ENCODE data around the gene C2orf49. TPM values are rescaled to one million over a fixed set of nuclear protein-coding genes. Genes with fewer than 3 reads are reported as not detected.

The C2orf49 gene
- total RNA-seq, 1 experiment from 2014 or later = 17.2 TPM

GRCh38 chr2:105336786-105337121 is 586 bp upstream of the C2orf49 start:
- RAD21 ChIA-PET (ENCODE audit: low non-redundant PET in 1 of 2, low total read pairs in 2 of 2, uncharacterized antibody in 2 of 2, unreplicated experiment in 2 of 2) = no interaction called here

DNA sequence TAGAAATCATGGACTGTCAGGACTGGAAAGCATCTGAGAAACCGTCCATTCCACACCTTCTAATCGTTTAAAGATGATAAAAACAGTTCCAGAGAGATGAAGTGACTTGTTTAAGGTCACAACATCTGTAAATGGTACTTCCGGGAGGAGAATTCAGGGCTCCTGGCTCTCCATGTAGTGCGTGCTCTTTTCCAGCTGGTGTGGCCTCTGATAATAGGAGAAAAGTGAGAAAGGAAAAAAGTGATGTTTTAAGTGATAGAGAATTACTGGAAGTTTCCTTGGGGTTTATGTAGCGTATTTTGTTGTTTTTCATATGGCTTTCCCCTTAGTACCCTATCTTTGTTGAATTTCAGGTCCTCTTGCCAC is 663 bp downstream of the C2orf49 start:
- BruUV-seq (replicated peaks) = no TSS peak
- no peak overlapping the region for H2AFZ ChIP-seq (ENCODE audit: low read depth, low read length, poor library complexity, severe bottlenecking)

More at GRCh38 chr2:105336786-105337121, 586 bp upstream of the C2orf49 start:
- no peaks in the 10 kb centered on the region for H3K9me2 ChIP-seq (ENCODE audit: insufficient read depth)
- peak overlapping the region; percentile 89 to 93 for H3K4me3 ChIP-seq (replicated peaks in 1 of 2; ENCODE audit: low read depth in 1 of 2, low read length in 2 of 2)
- peaks cover 7 to 17% of the 10 kb centered on the region in 2 experiments for H3K4me1 ChIP-seq (ENCODE audit: control insufficient read depth in 1 of 2, insufficient read depth in 2 of 2, low read length in 2 of 2)
- peaks cover 61% of the 10 kb centered on the region for H3K79me2 ChIP-seq (ENCODE audit: insufficient read depth, low read length)
- TSS peak; percentile 89 for BruUV-seq (replicated peaks)
- no peak for TF ChIP-seq SRF (IDR thresholded peaks at IDR 0.05; ENCODE audit: low read depth)
- TF ChIP-seq POLR2A (IDR thresholded peaks at IDR 0.05; ENCODE audit: borderline replicate concordance, extremely low read depth, insufficient read depth, insufficient read length) = no peak
- no peak for TF ChIP-seq ZNF274 (IDR thresholded peaks at IDR 0.05; ENCODE audit: low read depth, low read length)
- no peak overlapping the region for H2AFZ ChIP-seq (ENCODE audit: low read depth, low read length, poor library complexity, severe bottlenecking)
- no peak for DNase-seq (ENCODE audit: low read depth, low spot score)
- ChIA-PET CTCF (no interaction called here), POLR2A (no interaction called here)
- H3K27ac ChIP-seq (ENCODE audit: low read depth, low read length) = peak overlapping the region; percentile 91
- H3K9me3 ChIP-seq (ENCODE audit: control insufficient read depth in 1 of 2, insufficient read depth in 1 of 2, low read depth in 1 of 2, low read length in 2 of 2) = no peaks in the 10 kb centered on the region
- peaks cover 15 to 19% of the 10 kb centered on the region in 2 experiments; a peak in 3 of 4 replicates for H3K36me3 ChIP-seq (ENCODE audit: control insufficient read depth in 1 of 2, insufficient read depth in 2 of 2, low read length in 2 of 2)
- H3K9ac ChIP-seq (ENCODE audit: low read length) = peak overlapping the region; percentile 92
- ATAC-seq = no peak
- no peaks in the 10 kb centered on the region for H4K20me1 ChIP-seq (ENCODE audit: insufficient read depth)
- no peaks in the 10 kb centered on the region for H3K27me3 ChIP-seq (ENCODE audit: insufficient read depth, low read length)
- intact Hi-C loops (cut with micrococcal nuclease) = loop anchor here (5.0 kb wide), 1 partner anchor 66 kb away; no protein-coding TSS in a partner anchor
- H3K4me2 ChIP-seq (ENCODE audit: low read length) = peak overlapping the region; percentile 85

More for the DNA sequence above, 663 bp downstream of the C2orf49 start:
- peaks cover 7 to 17% of the 10 kb centered on the region in 2 experiments for H3K4me1 ChIP-seq (ENCODE audit: control insufficient read depth in 1 of 2, insufficient read depth in 2 of 2, low read length in 2 of 2)
- no peaks in the 10 kb centered on the region for H3K27me3 ChIP-seq (ENCODE audit: insufficient read depth, low read length)
- peak overlapping the region; percentile 85 for H3K4me2 ChIP-seq (ENCODE audit: low read length)
- ChIA-PET CTCF (no interaction called here), POLR2A (no interaction called here), RAD21 (ENCODE audit: low non-redundant PET in 1 of 2, low total read pairs in 2 of 2, uncharacterized antibody in 2 of 2, unreplicated experiment in 2 of 2) (no interaction called here)
- no peaks in the 10 kb centered on the region for H3K9me2 ChIP-seq (ENCODE audit: insufficient read depth)
- no peaks in the 10 kb centered on the region for H3K9me3 ChIP-seq (ENCODE audit: control insufficient read depth in 1 of 2, insufficient read depth in 1 of 2, low read depth in 1 of 2, low read length in 2 of 2)
- peaks cover 67% of the 10 kb centered on the region for H3K79me2 ChIP-seq (ENCODE audit: insufficient read depth, low read length)
- peak overlapping the region; percentile 92 for H3K9ac ChIP-seq (ENCODE audit: low read length)
- peaks cover 20 to 27% of the 10 kb centered on the region in 2 experiments; a peak in 3 of 4 replicates for H3K36me3 ChIP-seq (ENCODE audit: control insufficient read depth in 1 of 2, insufficient read depth in 2 of 2, low read length in 2 of 2)
- ATAC-seq (peak; percentile 38), DNase-seq (ENCODE audit: low read depth, low spot score) (no peak)
- H3K4me3 ChIP-seq (replicated peaks in 1 of 2; ENCODE audit: low read depth in 1 of 2, low read length in 2 of 2) = peak overlapping the region; percentile 89 to 93
- intact Hi-C loops (cut with micrococcal nuclease) = loop anchor here (5.0 kb wide), 1 partner anchor 64 kb away; no protein-coding TSS in a partner anchor
- H4K20me1 ChIP-seq (ENCODE audit: insufficient read depth) = no peaks in the 10 kb centered on the region
- peak overlapping the region; percentile 44 for H3K27ac ChIP-seq (ENCODE audit: low read depth, low read length)
- no peak for TF ChIP-seq RAD21 (IDR thresholded peaks at IDR 0.05; ENCODE audit: low read depth)
- TF ChIP-seq CTCF (IDR thresholded peaks at IDR 0.05 in 2 of 3, conservative IDR thresholded peaks at IDR 0.05 in 1 of 3; ENCODE audit: borderline replicate concordance in 1 of 3, insufficient read depth in 1 of 3, low read depth in 2 of 3, low read length in 2 of 3) = no peak
- TF ChIP-seq EZH2 (IDR thresholded peaks at IDR 0.05) = no peak
- TF ChIP-seq, protein P1, sequence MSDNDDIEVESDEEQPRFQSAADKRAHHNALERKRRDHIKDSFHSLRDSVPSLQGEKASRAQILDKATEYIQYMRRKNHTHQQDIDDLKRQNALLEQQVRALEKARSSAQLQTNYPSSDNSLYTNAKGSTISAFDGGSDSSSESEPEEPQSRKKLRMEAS (IDR thresholded peaks at IDR 0.05) = no peak
- TF ChIP-seq CEBPB (IDR thresholded peaks at IDR 0.05; ENCODE audit: low read depth) = no peak
